Measurements from ENCODE around the gene DHH. TPM values are rescaled to one million over a fixed set of nuclear protein-coding genes. Genes with fewer than 3 reads are reported as not detected.

DHH gene
- total and polyA plus RNA-seq, 9 of the 15 experiments (the other 6 are each of a cell fraction or from before 2014, with no cell fraction given), result 0.07 to 2.6 (median 0.54) TPM

- peak; percentile 75 for TF ChIP-seq ZNF609 (CRISPR knock-in tag; IDR thresholded peaks at IDR 0.05; ENCODE audit: borderline replicate concordance)
- TF ChIP-seq POLR3G (IDR thresholded peaks at IDR 0.05; ENCODE audit: extremely low read depth, insufficient read length, insufficient replicate concordance), result no peak
- TF ChIP-seq ZFPM2 (CRISPR knock-in tag; IDR thresholded peaks at IDR 0.05), result peak; percentile 10; the same call in 1 of the 2 replicates
- TF ChIP-seq ZBTB5 (IDR thresholded peaks at IDR 0.05), result no peak
- TF ChIP-seq MBD2 (IDR thresholded peaks at IDR 0.05; ENCODE audit: borderline replicate concordance, low read depth), result no peak
- no peak for TF ChIP-seq SREBF2 (CRISPR knock-in tag; IDR thresholded peaks at IDR 0.05)
- no peak for TF ChIP-seq ZBTB12 (CRISPR knock-in tag; IDR thresholded peaks at IDR 0.05)
- no peak for TF ChIP-seq DLX4 (CRISPR knock-in tag; IDR thresholded peaks at IDR 0.05)
- peak; percentile 30; the same call in 1 of the 2 replicates for TF ChIP-seq PKNOX1 (IDR thresholded peaks at IDR 0.05)
- no peak for TF ChIP-seq PHF20 (IDR thresholded peaks at IDR 0.05; ENCODE audit: partially characterized antibody)
- no peak; the same call in 1 of the 2 replicates for TF ChIP-seq ZBTB33 (CRISPR knock-in tag; IDR thresholded peaks at IDR 0.05)
- peak; percentile 80 to 82 for TF ChIP-seq MLLT1 (IDR thresholded peaks at IDR 0.05)
Measured at GRCh38 chr12:49130151-49131050, 35.8 kb upstream of the DHH start (continued).
